VCaP (cell line): ENCODE data around the gene NTN1.
"Not testable (repeated sequence)": the region's sequence is repeated elsewhere in the genome, so short reads cannot be mapped to it uniquely, and the experiment has no call there.

ENCODE experiments used
- H3K27ac ChIP-seq: fragments of 450-650 bp; 2 replicates; pipeline ENCODE4 v1.5.1; 2017
- CTCF ChIP-seq: fragments of 450-650 bp; conservative IDR thresholded peaks from 2 replicates; pipeline ENCODE4 v1.5.1; 2017; ENCODE audit warnings: mild to moderate bottlenecking, moderate library complexity

The NTN1 gene

DNA sequence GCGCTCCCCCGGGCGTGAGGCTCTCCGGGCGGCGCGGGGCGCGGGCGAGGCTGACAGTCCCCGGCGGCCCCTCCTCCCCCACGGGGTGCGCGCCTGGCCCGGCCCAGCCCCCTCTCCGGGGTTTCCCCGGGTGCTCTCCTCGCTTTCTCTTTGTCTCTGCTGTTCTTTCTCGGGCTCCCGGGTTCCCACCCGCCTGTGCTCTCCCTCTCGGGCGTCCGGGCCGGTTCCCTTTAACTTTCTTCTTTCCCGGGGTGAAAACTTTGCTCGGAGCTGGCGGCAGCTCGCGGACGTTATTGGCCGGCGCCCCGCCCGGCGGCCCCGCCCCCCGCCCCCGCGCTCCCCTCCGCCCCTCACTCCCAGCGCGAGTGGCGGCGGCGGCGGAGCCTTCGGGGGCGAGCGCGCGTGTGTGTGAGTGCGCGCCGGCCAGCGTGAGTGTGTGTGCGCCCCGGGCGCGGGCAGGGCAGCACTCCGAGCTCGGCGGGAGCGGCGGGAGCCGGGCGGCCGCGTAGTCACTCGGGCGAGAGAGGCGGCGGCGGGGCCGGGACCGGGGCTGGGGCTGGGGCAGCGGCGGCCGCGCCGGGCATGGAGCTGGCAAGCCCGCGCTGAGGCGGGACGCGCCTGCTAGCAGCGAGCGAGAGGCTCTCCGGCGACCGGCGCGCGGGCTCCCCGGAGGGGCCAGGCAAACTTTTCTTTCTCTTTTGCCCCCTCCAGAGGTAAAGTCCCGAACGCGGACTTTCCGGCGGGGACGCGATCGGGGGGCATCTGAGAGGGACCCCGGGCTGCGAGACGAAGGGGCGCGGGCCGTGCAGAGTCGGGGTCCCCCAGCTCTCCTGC is at the start of gene NTN1:
TSS of gene NTN1 (plus strand) at position 353 of the 834 bp plus-strand sequence. CDS start 864 bp downstream, outside the sequence.
- no peak for TF ChIP-seq CTCF
- no peak within 1 kb of the TSS for H3K27ac ChIP-seq

GRCh38 chr17:8975091-8975725 is 46.1 kb upstream of the NTN1 start:
- TF ChIP-seq CTCF, result no peak
- H3K27ac ChIP-seq, result no peak overlapping the region

DNA sequence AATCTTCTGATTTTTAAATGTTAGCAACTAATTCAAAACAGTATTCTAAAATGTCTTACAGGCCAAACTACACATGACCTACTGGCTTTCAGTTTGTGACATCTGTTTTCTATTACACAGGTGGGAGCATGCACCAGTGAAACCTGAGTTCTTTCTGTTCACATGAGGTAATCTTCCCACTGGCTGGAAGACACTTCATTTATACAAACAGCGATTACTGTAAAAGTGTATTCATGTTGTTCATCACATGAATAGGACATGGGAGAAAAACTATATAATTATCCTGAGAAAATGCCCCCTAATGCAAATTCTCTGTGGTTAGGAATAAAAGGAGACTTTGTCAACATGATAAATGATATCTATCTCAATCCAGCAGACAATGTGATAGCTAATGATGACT is 44.7 kb upstream of the NTN1 start:
- TF ChIP-seq CTCF, result no peak
- H3K27ac ChIP-seq, result no peak overlapping the region

- TF ChIP-seq CTCF, result no peak
- no peak overlapping the region for H3K27ac ChIP-seq
Measured at GRCh38 chr17:8979715-8980114, 41.6 kb upstream of the NTN1 start.

GRCh38 chr17:8981443-8981842 is 39.9 kb upstream of the NTN1 start:
- no peak for TF ChIP-seq CTCF
- no peak overlapping the region for H3K27ac ChIP-seq

DNA sequence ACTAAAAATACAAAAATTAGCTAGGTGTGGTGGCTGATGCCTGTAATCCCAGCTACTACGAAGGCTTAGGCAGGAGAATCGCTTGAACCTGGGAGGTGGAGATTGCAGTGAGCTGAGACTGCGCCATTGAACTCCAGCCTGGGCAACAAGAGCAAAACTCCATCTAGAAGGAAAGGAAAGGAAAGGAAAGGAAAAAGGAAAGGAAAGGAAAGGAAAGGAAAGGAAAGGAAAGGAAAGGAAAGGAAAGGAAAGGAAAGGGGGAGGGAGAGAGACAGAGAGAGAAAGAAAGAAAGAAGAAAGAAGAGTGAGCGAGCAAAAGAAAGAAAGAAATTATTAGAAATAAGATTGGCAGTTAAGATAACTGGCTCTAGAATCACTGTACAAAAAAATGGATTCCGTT is 37.1 kb upstream of the NTN1 start:
- not testable (repeated sequence) for H3K27ac ChIP-seq

DNA sequence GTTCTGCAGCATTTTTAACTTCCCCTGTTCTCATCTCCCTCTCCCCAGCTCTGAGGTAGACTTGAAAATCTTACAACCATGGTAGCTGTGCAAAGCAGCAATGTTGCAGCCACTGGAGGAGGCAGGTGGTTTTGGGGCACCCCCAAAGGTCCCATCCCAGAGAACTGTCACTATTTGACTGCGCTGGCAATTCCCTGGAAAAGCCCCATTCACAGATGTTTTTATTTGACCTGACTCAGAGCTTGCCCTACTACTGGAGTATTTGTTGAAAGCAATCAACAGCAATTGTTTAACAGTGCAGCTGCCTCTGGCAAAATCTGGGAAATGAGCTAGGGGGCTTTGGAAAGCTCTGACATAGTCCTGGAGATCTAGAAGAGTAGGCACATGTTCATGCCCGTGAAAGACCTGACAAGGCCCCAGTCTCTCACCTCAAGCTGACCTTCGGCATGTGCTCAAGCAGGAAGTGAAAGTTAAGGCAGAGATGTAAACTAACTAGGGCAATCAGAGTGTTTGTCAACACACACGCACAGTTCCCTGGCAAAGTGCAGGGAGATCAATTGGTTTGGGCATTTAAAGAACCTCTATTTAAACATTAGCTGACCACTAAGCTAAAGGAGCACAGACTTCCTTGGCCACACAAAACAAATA is 36.1 kb upstream of the NTN1 start:
- TF ChIP-seq CTCF, result no peak
- H3K27ac ChIP-seq, result no peak overlapping the region
